Measurements from ENCODE around the gene COMMD3.

COMMD3 gene

GRCh38 chr10:22333975-22334282 lies 17.7 kb downstream of the COMMD3 start:
- H2BK12ac ChIP-seq (ENCODE audit: low read length), result no peak overlapping the region
- no peak overlapping the region for H3K9ac ChIP-seq (ENCODE audit: low read depth, low read length, poor library complexity)
- H2AFZ ChIP-seq (ENCODE audit: low read length), result no peak overlapping the region
- H3K4me1 ChIP-seq (ENCODE audit: control insufficient read depth in 2 of 2, insufficient read depth in 1 of 2, low read depth in 1 of 2, low read length in 2 of 2), result peaks cover 2 to 6% of the 10 kb centered on the region in 2 donors
- peak overlapping the region; percentile 44 for H3K4me2 ChIP-seq (ENCODE audit: insufficient read depth, low read length, poor library complexity, severe bottlenecking)
- no peaks in the 10 kb centered on the region for H3K79me1 ChIP-seq (ENCODE audit: low read depth, low read length)
- peaks cover 28 to 61% (median 28%) of the 10 kb centered on the region in 3 experiments for H3K27me3 ChIP-seq (ENCODE audit: control insufficient read depth in 3 of 3, insufficient read depth in 3 of 3, low read depth in 1 of 3, low read length in 3 of 3)
- H3K4me3 ChIP-seq (ENCODE audit: low read length in 2 of 2), result no peak overlapping the region
- H3K27ac ChIP-seq (replicated peaks; ENCODE audit: low read length), result no peak overlapping the region
- H3K36me3 ChIP-seq (replicated peaks in 1 of 2; ENCODE audit: control insufficient read depth in 2 of 2, insufficient read depth in 2 of 2, low read length in 2 of 2), result peaks cover 3 to 35% of the 10 kb centered on the region in 2 donors
- H3K9me3 ChIP-seq (replicated peaks in 1 of 2; ENCODE audit: control insufficient read depth in 2 of 2, insufficient read depth in 1 of 2, low read depth in 1 of 2, low read length in 2 of 2), result peaks cover 12% of the 10 kb centered on the region in 2 donors
- no peak overlapping the region for H3K14ac ChIP-seq (ENCODE audit: low read length)
- H2BK15ac ChIP-seq (ENCODE audit: low read length), result no peak overlapping the region
- no peak overlapping the region for H4K91ac ChIP-seq (ENCODE audit: low read depth, low read length, poor library complexity)
- no CpG with 5 or more reads among the region's 16 CpGs for WGBS, 2 donors (ENCODE audit: extremely low coverage in 2 of 2, insufficient read length in 2 of 2, insufficient replicate concordance in 1 of 2)
- no peak overlapping the region for H3K23ac ChIP-seq (ENCODE audit: low read depth, low read length, poor library complexity)
- no peak overlapping the region for H4K8ac ChIP-seq (ENCODE audit: low read depth, low read length)
- no peak overlapping the region for H3K4ac ChIP-seq (ENCODE audit: low read length)
- H2AK5ac ChIP-seq (ENCODE audit: low read depth, low read length), result peak overlapping the region; percentile 71
- peak overlapping the region; percentile 61 for H2BK5ac ChIP-seq (ENCODE audit: low read length)
- no peak for DNase-seq (ENCODE audit: low spot score)
- H2BK120ac ChIP-seq (ENCODE audit: low read depth, low read length), result no peak overlapping the region
- peak overlapping the region; percentile 54 for H3K18ac ChIP-seq (ENCODE audit: low read length)

GRCh38 chr10:22334414-22335172 lies 18.4 kb downstream of the COMMD3 start:
- peak overlapping the region; percentile 96 for H3K18ac ChIP-seq (ENCODE audit: low read length)
- no peaks in the 10 kb centered on the region for H3K79me1 ChIP-seq (ENCODE audit: low read depth, low read length)
- H3K14ac ChIP-seq (ENCODE audit: low read length), result no peak overlapping the region
- H3K27me3 ChIP-seq (ENCODE audit: control insufficient read depth in 3 of 3, insufficient read depth in 3 of 3, low read depth in 1 of 3, low read length in 3 of 3), result peaks cover 28 to 63% (median 35%) of the 10 kb centered on the region in 3 experiments
- H3K27ac ChIP-seq (replicated peaks; ENCODE audit: low read length), result no peak overlapping the region
- H2BK15ac ChIP-seq (ENCODE audit: low read length), result peak overlapping the region; percentile 97
- peak; percentile 57 for DNase-seq (ENCODE audit: low spot score)
- H3K4me3 ChIP-seq (ENCODE audit: low read length in 2 of 2), result peak overlapping the region in 1 of 2 donors; percentile 3
- H2AFZ ChIP-seq (ENCODE audit: low read length), result no peak overlapping the region
- H3K4me2 ChIP-seq (ENCODE audit: insufficient read depth, low read length, poor library complexity, severe bottlenecking), result peak overlapping the region; percentile 51
- H2AK5ac ChIP-seq (ENCODE audit: low read depth, low read length), result no peak overlapping the region
- H3K23ac ChIP-seq (ENCODE audit: low read depth, low read length, poor library complexity), result peak overlapping the region; percentile 65
- peak overlapping the region; percentile 48 for H4K8ac ChIP-seq (ENCODE audit: low read depth, low read length)
- no peak overlapping the region for H4K91ac ChIP-seq (ENCODE audit: low read depth, low read length, poor library complexity)
- H3K9me3 ChIP-seq (replicated peaks in 1 of 2; ENCODE audit: control insufficient read depth in 2 of 2, insufficient read depth in 1 of 2, low read depth in 1 of 2, low read length in 2 of 2), result peaks cover 12% of the 10 kb centered on the region in 2 donors
- H3K9ac ChIP-seq (ENCODE audit: low read depth, low read length, poor library complexity), result no peak overlapping the region
- no peak overlapping the region for H3K4ac ChIP-seq (ENCODE audit: low read length)
- WGBS, 2 donors (ENCODE audit: extremely low coverage in 2 of 2, insufficient read length in 2 of 2, insufficient replicate concordance in 1 of 2), result no CpG with 5 or more reads among the region's 73 CpGs
- peak overlapping the region; percentile 84 for H2BK12ac ChIP-seq (ENCODE audit: low read length)
- H3K36me3 ChIP-seq (replicated peaks in 1 of 2; ENCODE audit: control insufficient read depth in 2 of 2, insufficient read depth in 2 of 2, low read length in 2 of 2), result peaks cover 0 to 29% of the 10 kb centered on the region in 2 donors
- peak overlapping the region; percentile 52 for H2BK120ac ChIP-seq (ENCODE audit: low read depth, low read length)
- peaks cover 2 to 6% of the 10 kb centered on the region in 2 donors for H3K4me1 ChIP-seq (ENCODE audit: control insufficient read depth in 2 of 2, insufficient read depth in 1 of 2, low read depth in 1 of 2, low read length in 2 of 2)
- peak overlapping the region; percentile 61 for H2BK5ac ChIP-seq (ENCODE audit: low read length)

GRCh38 chr10:22335173-22335933 lies 19.2 kb downstream of the COMMD3 start:
- peak overlapping the region; percentile 26 for H3K4ac ChIP-seq (ENCODE audit: low read length)
- H2BK120ac ChIP-seq (ENCODE audit: low read depth, low read length), result peak overlapping the region; percentile 52
- H3K27me3 ChIP-seq (ENCODE audit: control insufficient read depth in 3 of 3, insufficient read depth in 3 of 3, low read depth in 1 of 3, low read length in 3 of 3), result peaks cover 28 to 65% (median 39%) of the 10 kb centered on the region in 3 experiments
- peak overlapping the region; percentile 96 for H3K18ac ChIP-seq (ENCODE audit: low read length)
- peak overlapping the region; percentile 74 for H3K4me2 ChIP-seq (ENCODE audit: insufficient read depth, low read length, poor library complexity, severe bottlenecking)
- H3K4me3 ChIP-seq (ENCODE audit: low read length in 2 of 2), result peak overlapping the region; percentile 49 to 62
- H3K23ac ChIP-seq (ENCODE audit: low read depth, low read length, poor library complexity), result peak overlapping the region; percentile 34
- peak overlapping the region; percentile 93 for H2AK5ac ChIP-seq (ENCODE audit: low read depth, low read length)
- no peak overlapping the region for H4K91ac ChIP-seq (ENCODE audit: low read depth, low read length, poor library complexity)
- peaks cover 0 to 21% of the 10 kb centered on the region in 2 donors for H3K36me3 ChIP-seq (replicated peaks in 1 of 2; ENCODE audit: control insufficient read depth in 2 of 2, insufficient read depth in 2 of 2, low read length in 2 of 2)
- no peak overlapping the region for H2BK5ac ChIP-seq (ENCODE audit: low read length)
- peak overlapping the region; percentile 41 for H2BK12ac ChIP-seq (ENCODE audit: low read length)
- DNase-seq (ENCODE audit: low spot score), result peak; percentile 36
- H3K79me1 ChIP-seq (ENCODE audit: low read depth, low read length), result no peaks in the 10 kb centered on the region
- H3K9me3 ChIP-seq (replicated peaks in 1 of 2; ENCODE audit: control insufficient read depth in 2 of 2, insufficient read depth in 1 of 2, low read depth in 1 of 2, low read length in 2 of 2), result peaks cover 12% of the 10 kb centered on the region in 2 donors
- peak overlapping the region; percentile 75 for H3K14ac ChIP-seq (ENCODE audit: low read length)
- H4K8ac ChIP-seq (ENCODE audit: low read depth, low read length), result no peak overlapping the region
- peak overlapping the region; percentile 44 for H3K9ac ChIP-seq (ENCODE audit: low read depth, low read length, poor library complexity)
- no CpG with 5 or more reads among the region's 71 CpGs for WGBS, 2 donors (ENCODE audit: extremely low coverage in 2 of 2, insufficient read length in 2 of 2, insufficient replicate concordance in 1 of 2)
- H3K4me1 ChIP-seq (ENCODE audit: control insufficient read depth in 2 of 2, insufficient read depth in 1 of 2, low read depth in 1 of 2, low read length in 2 of 2), result peaks cover 4 to 9% of the 10 kb centered on the region in 2 donors
- peak overlapping the region; percentile 96 for H2AFZ ChIP-seq (ENCODE audit: low read length)
- H3K27ac ChIP-seq (replicated peaks; ENCODE audit: low read length), result no peak overlapping the region
- H2BK15ac ChIP-seq (ENCODE audit: low read length), result peak overlapping the region; percentile 8

Measured in neuronal stem cell (in vitro differentiated cells).